Measurements from ENCODE around the gene MRPL58.

- no peak for TF ChIP-seq POLR2AphosphoS5 (IDR thresholded peaks at IDR 0.05)
- TF ChIP-seq, protein P1, sequence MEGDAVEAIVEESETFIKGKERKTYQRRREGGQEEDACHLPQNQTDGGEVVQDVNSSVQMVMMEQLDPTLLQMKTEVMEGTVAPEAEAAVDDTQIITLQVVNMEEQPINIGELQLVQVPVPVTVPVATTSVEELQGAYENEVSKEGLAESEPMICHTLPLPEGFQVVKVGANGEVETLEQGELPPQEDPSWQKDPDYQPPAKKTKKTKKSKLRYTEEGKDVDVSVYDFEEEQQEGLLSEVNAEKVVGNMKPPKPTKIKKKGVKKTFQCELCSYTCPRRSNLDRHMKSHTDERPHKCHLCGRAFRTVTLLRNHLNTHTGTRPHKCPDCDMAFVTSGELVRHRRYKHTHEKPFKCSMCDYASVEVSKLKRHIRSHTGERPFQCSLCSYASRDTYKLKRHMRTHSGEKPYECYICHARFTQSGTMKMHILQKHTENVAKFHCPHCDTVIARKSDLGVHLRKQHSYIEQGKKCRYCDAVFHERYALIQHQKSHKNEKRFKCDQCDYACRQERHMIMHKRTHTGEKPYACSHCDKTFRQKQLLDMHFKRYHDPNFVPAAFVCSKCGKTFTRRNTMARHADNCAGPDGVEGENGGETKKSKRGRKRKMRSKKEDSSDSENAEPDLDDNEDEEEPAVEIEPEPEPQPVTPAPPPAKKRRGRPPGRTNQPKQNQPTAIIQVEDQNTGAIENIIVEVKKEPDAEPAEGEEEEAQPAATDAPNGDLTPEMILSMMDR (IDR thresholded peaks at IDR 0.05), result no peak
Measured at GRCh38 chr17:75003957-75004355, 8.5 kb upstream of the MRPL58 start.

Measured in breast epithelium (tissue), 3 donors.